ENCODE results near the gene ACTA1. TPM values are rescaled to one million over a fixed set of nuclear protein-coding genes. Genes with fewer than 3 reads are reported as not detected.

Gene ACTA1
- total RNA-seq, 1 experiment from 2014 or later, result not detected

DNA sequence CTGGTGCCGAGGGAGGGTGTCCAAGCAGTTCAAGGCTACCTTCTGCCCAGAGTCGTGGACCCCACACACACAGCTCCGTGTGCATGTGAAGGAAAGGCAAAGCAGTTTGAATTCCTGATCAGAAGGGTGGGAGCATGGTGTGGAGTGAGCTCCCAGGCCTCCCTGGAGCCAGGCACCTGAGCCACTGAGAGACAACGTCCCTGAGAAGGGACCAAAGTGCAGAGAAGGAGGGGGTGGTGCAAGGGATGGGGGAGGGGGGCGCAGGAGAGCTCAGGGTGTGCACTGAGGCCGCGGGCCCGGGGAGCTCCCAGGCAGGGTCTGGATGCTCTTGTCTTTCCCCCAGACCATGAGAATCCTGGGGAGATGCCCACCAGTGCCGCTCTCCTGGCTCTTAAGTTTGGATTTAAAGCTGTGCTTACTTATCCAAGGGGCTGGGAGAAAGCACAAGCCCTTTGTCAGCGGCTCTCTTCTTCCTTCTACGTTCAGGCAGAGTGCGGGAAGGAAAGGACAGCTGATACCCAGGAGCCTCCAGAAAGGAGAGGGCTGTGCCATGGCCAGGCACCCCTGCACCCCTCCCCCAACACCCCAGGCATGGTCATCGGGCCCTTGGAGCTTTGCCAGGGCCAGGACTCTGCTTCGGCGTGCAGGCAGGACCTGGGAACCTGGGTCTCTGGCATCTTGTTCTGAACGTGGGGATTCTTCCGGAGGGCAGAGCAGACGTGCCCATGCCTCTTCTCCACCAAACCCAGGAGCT lies 24.1 kb downstream of the ACTA1 start:
- POLR2A ChIA-PET, result no interaction called here
- no TSS peak for BruUV-seq (replicated peaks)
- Histone ChIP-seq H2AFZ (ENCODE audit: low read depth, low read length, poor library complexity, severe bottlenecking) (no peak overlapping the region), H3K79me2 (ENCODE audit: insufficient read depth, low read length) (no peaks in the 10 kb centered on the region), H3K27ac (ENCODE audit: low read depth, low read length) (no peak overlapping the region), H3K4me1 (ENCODE audit: control insufficient read depth in 1 of 2, insufficient read depth in 2 of 2, low read length in 2 of 2) (peaks cover 7 to 22% of the 10 kb centered on the region in 2 experiments), H3K36me3 (ENCODE audit: control insufficient read depth in 1 of 2, insufficient read depth in 2 of 2, low read length in 2 of 2) (no peaks in the 10 kb centered on the region), H3K4me2 (ENCODE audit: low read length) (no peak overlapping the region), H4K20me1 (ENCODE audit: insufficient read depth) (no peaks in the 10 kb centered on the region), H3K9me3 (ENCODE audit: control insufficient read depth in 1 of 2, insufficient read depth in 1 of 2, low read depth in 1 of 2, low read length in 2 of 2) (no peaks in the 10 kb centered on the region), H3K9ac (ENCODE audit: low read length) (no peak overlapping the region), H3K9me2 (ENCODE audit: insufficient read depth) (no peaks in the 10 kb centered on the region), H3K27me3 (ENCODE audit: insufficient read depth, low read length) (no peaks in the 10 kb centered on the region), H3K4me3 (replicated peaks in 1 of 2; ENCODE audit: low read depth in 1 of 2, low read length in 2 of 2) (no peak overlapping the region)
- CTCF ChIA-PET, result no interaction called here
- ATAC-seq (no peak), DNase-seq (ENCODE audit: low read depth, low spot score) (no peak)
- intact Hi-C loops (cut with micrococcal nuclease), result no loop called here
- TF ChIP-seq CTCF (IDR thresholded peaks at IDR 0.05 in 2 of 3, conservative IDR thresholded peaks at IDR 0.05 in 1 of 3; ENCODE audit: borderline replicate concordance in 1 of 3, insufficient read depth in 1 of 3, low read depth in 2 of 3, low read length in 2 of 3) (no peak), FOSL1 (IDR thresholded peaks at IDR 0.05; ENCODE audit: low read depth) (no peak), CBX3 (IDR thresholded peaks at IDR 0.05; ENCODE audit: low read depth) (no peak), TCF7L2 (IDR thresholded peaks at IDR 0.05; ENCODE audit: borderline replicate concordance, extremely low read depth, insufficient read depth, insufficient read length) (no peak), CEBPB (IDR thresholded peaks at IDR 0.05; ENCODE audit: low read depth) (no peak), JUND (IDR thresholded peaks at IDR 0.05) (no peak), ZNF274 (IDR thresholded peaks at IDR 0.05; ENCODE audit: low read depth, low read length) (no peak), ZFX (IDR thresholded peaks at IDR 0.05) (no peak), EGR1 (IDR thresholded peaks at IDR 0.05; ENCODE audit: low read depth) (no peak), EZH2phosphoT487 (IDR thresholded peaks at IDR 0.05; ENCODE audit: borderline replicate concordance) (no peak), SIN3A (IDR thresholded peaks at IDR 0.05; ENCODE audit: low read depth) (no peak), EZH2 (IDR thresholded peaks at IDR 0.05) (no peak), POLR2AphosphoS5 (IDR thresholded peaks at IDR 0.05; ENCODE audit: low read depth, low read length) (no peak)
- TF ChIP-seq, protein P1, sequence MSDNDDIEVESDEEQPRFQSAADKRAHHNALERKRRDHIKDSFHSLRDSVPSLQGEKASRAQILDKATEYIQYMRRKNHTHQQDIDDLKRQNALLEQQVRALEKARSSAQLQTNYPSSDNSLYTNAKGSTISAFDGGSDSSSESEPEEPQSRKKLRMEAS (IDR thresholded peaks at IDR 0.05), result no peak
- TF ChIP-seq, protein P2, sequence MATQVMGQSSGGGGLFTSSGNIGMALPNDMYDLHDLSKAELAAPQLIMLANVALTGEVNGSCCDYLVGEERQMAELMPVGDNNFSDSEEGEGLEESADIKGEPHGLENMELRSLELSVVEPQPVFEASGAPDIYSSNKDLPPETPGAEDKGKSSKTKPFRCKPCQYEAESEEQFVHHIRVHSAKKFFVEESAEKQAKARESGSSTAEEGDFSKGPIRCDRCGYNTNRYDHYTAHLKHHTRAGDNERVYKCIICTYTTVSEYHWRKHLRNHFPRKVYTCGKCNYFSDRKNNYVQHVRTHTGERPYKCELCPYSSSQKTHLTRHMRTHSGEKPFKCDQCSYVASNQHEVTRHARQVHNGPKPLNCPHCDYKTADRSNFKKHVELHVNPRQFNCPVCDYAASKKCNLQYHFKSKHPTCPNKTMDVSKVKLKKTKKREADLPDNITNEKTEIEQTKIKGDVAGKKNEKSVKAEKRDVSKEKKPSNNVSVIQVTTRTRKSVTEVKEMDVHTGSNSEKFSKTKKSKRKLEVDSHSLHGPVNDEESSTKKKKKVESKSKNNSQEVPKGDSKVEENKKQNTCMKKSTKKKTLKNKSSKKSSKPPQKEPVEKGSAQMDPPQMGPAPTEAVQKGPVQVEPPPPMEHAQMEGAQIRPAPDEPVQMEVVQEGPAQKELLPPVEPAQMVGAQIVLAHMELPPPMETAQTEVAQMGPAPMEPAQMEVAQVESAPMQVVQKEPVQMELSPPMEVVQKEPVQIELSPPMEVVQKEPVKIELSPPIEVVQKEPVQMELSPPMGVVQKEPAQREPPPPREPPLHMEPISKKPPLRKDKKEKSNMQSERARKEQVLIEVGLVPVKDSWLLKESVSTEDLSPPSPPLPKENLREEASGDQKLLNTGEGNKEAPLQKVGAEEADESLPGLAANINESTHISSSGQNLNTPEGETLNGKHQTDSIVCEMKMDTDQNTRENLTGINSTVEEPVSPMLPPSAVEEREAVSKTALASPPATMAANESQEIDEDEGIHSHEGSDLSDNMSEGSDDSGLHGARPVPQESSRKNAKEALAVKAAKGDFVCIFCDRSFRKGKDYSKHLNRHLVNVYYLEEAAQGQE (IDR thresholded peaks at IDR 0.05; ENCODE audit: low read depth), result no peak
- RAD21 ChIA-PET (ENCODE audit: low non-redundant PET in 1 of 2, low total read pairs in 2 of 2, uncharacterized antibody in 2 of 2, unreplicated experiment in 2 of 2), result interaction anchor here in 1 of 2 experiments (1.0 kb wide), 1 partner anchor 85 kb away, joined by 3 read pairs; no protein-coding TSS in a partner anchor

Measured in HCT116 (cell line).